H1 (cell line): ENCODE results near the gene HSF5. TPM values are rescaled to one million over a fixed set of nuclear protein-coding genes. Genes with fewer than 3 reads are reported as not detected.

Experiments
- CTCF ChIA-PET: fragments of 300-600 bp; sonication (Branson Sonifier 250); formaldehyde crosslinking; loops from one replicate; lab custom pipeline; 2021; ENCODE audit not compliant: partially characterized antibody; lab: Charles Lee
- POLR2A ChIA-PET: fragments of 300-600 bp; sonication (Branson Sonifier 250); formaldehyde crosslinking; loops from one replicate; lab custom pipeline; 2021; ENCODE audit warnings: inconsistent platforms; ENCODE audit not compliant: partially characterized antibody; lab: Charles Lee
- DNase-seq, 2 experiments: peaks; one replicate each; pipeline versions ENCODE4 v3.0.0 to v3.0.0-alpha.2; 2010 to 2022; ENCODE audit warnings: low spot score in 2 of 2, low read depth in 1 of 2, mixed read lengths in 1 of 2
- FAIRE-seq: peaks from 2 replicates; lab custom pipeline; 2011; peaks lifted over from hg19 to GRCh38; lab: Jason Lieb, UNC
- H2AFZ ChIP-seq: 2 replicates; pipeline ENCODE4 v1.8.1; 2012; ENCODE audit warnings: low read length, inconsistent platforms
- H2AK5ac ChIP-seq: 2 replicates; pipeline ENCODE4 v1.6.1; 2013; ENCODE audit warnings: low read depth, low read length
- H2BK120ac ChIP-seq: replicated peaks from 2 replicates; pipeline ENCODE3; 2013; ENCODE audit warnings: low read depth, low read length, inconsistent platforms
- H2BK12ac ChIP-seq: 2 replicates; pipeline ENCODE4 v1.6.1; 2013; ENCODE audit warnings: low read depth, low read length
- H2BK15ac ChIP-seq: 2 replicates; pipeline ENCODE4 v1.6.1; 2013; ENCODE audit warnings: low read length
- H2BK20ac ChIP-seq: 2 replicates; pipeline ENCODE4 v1.6.1; 2013; ENCODE audit warnings: low read length
- H2BK5ac ChIP-seq: 2 replicates; pipeline ENCODE4 v1.6.1; 2013; ENCODE audit warnings: low read depth, low read length
- H3K14ac ChIP-seq: 2 replicates; pipeline ENCODE4 v1.6.1; 2013; ENCODE audit warnings: inconsistent platforms; ENCODE audit not compliant: insufficient read length
- H3K18ac ChIP-seq: 2 replicates; pipeline ENCODE4 v1.6.1; 2013; ENCODE audit warnings: low read length; ENCODE audit errors: extremely low read depth
- H3K23ac ChIP-seq: 2 replicates; pipeline ENCODE4 v1.6.1; 2013; ENCODE audit warnings: inconsistent platforms; ENCODE audit not compliant: insufficient read length
- H3K23me2 ChIP-seq: 2 replicates; pipeline ENCODE4 v1.6.1; 2013; ENCODE audit warnings: low read depth, low read length
- H3K27ac ChIP-seq: 2 replicates; pipeline ENCODE4 v1.6.1; 2011; ENCODE audit warnings: low read depth, low read length, inconsistent platforms
- H3K27me3 ChIP-seq, 4 experiments: replicated peaks in 1 of 4; 1 replicate in 1 of 4; 2 replicates in 3 of 4; pipeline versions ENCODE4 v1.6.1 to v1.8.1; 2011 to 2013; ENCODE audit warnings: low read length in 3 of 4, mild to moderate bottlenecking in 3 of 4, inconsistent platforms in 2 of 4, mixed read lengths in 2 of 4, moderate library complexity in 1 of 4; ENCODE audit not compliant: control insufficient read depth in 3 of 4, insufficient read depth in 3 of 4; ENCODE audit errors: extremely low read depth in 1 of 4
- H3K36me3 ChIP-seq, 4 experiments: 2 replicates each; pipeline versions ENCODE4 v1.6.1 to v1.8.1; 2011 to 2013; ENCODE audit warnings: mild to moderate bottlenecking in 4 of 4, low read length in 3 of 4, moderate library complexity in 2 of 4, control low read depth in 1 of 4, inconsistent platforms in 1 of 4; ENCODE audit not compliant: insufficient read depth in 4 of 4, control insufficient read depth in 2 of 4
- H3K4ac ChIP-seq: replicated peaks from 2 replicates; pipeline ENCODE3; 2013; ENCODE audit warnings: low read length, low read depth, mixed read lengths, inconsistent platforms; ENCODE audit not compliant: insufficient read length
- H3K4me1 ChIP-seq, 4 experiments: replicated peaks in 1 of 4; 1 replicate in 1 of 4; 2 replicates in 3 of 4; pipeline versions ENCODE4 v1.6.1 to v1.8.1; 2011 to 2013; ENCODE audit warnings: low read length in 3 of 4, inconsistent platforms in 2 of 4, mixed read lengths in 1 of 4; ENCODE audit not compliant: insufficient read depth in 4 of 4, control insufficient read depth in 3 of 4
- H3K4me2 ChIP-seq, 2 experiments: 2 replicates each; pipeline versions ENCODE4 v1.6.1 to v1.8.1; 2011 to 2013; ENCODE audit warnings: low read depth in 2 of 2, low read length in 2 of 2, control low read depth in 1 of 2, inconsistent platforms in 1 of 2, mild to moderate bottlenecking in 1 of 2; ENCODE audit not compliant: insufficient read depth in 1 of 2
- H3K4me3 ChIP-seq, 4 experiments: fragments of 200-600, 300-600 bp in 1 of 4; sonication (generic), shearing (Covaris generic), sonication (Bioruptor Twin) in 1 of 4; 2 replicates each; pipeline versions ENCODE4 v1.5.1 to v1.8.1; 2011 to 2016; ENCODE audit warnings: low read length in 4 of 4, low read depth in 3 of 4, control low read depth in 2 of 4, inconsistent platforms in 2 of 4, mild to moderate bottlenecking in 2 of 4, mixed read lengths in 1 of 4, moderate library complexity in 1 of 4; ENCODE audit not compliant: insufficient read depth in 2 of 4; ENCODE audit errors: extremely low read depth in 1 of 4
- H3K56ac ChIP-seq: replicated peaks from 2 replicates; pipeline ENCODE3; 2013; ENCODE audit warnings: low read depth, mild to moderate bottlenecking, mixed read lengths, low read length, inconsistent platforms; ENCODE audit not compliant: insufficient read length
- H3K79me1 ChIP-seq: 2 replicates; pipeline ENCODE4 v1.6.1; 2013; ENCODE audit warnings: low read depth, low read length, control low read depth
- H3K79me2 ChIP-seq, 2 experiments: 2 replicates each; pipeline versions ENCODE4 v1.6.1 to v1.8.1; 2012 to 2013; ENCODE audit warnings: low read length in 2 of 2, mild to moderate bottlenecking in 2 of 2, inconsistent platforms in 1 of 2; ENCODE audit not compliant: insufficient read depth in 2 of 2, control insufficient read depth in 1 of 2
- H3K9ac ChIP-seq, 4 experiments: replicated peaks in 1 of 4; 1 replicate in 1 of 4; 2 replicates in 3 of 4; pipeline versions ENCODE4 v1.6.1 to v1.8.1; 2011 to 2013; ENCODE audit warnings: low read depth in 3 of 4, low read length in 3 of 4, control low read depth in 2 of 4, mild to moderate bottlenecking in 2 of 4, moderate library complexity in 2 of 4, inconsistent platforms in 1 of 4; ENCODE audit errors: extremely low read depth in 1 of 4
- H3K9me3 ChIP-seq, 2 experiments: 2 replicates each; pipeline versions ENCODE4 v1.6.1 to v1.8.1; 2012 to 2013; ENCODE audit warnings: mild to moderate bottlenecking in 2 of 2, moderate library complexity in 2 of 2, control low read depth in 1 of 2, inconsistent platforms in 1 of 2, low read depth in 1 of 2, low read length in 1 of 2, mixed read lengths in 1 of 2; ENCODE audit not compliant: insufficient read depth in 2 of 2
- H4K20me1 ChIP-seq, 2 experiments: replicated peaks in 1 of 2; 2 replicates each; pipeline versions ENCODE3 to v1.8.1; 2011 to 2013; ENCODE audit warnings: inconsistent platforms in 2 of 2, low read length in 2 of 2, mild to moderate bottlenecking in 1 of 2; ENCODE audit not compliant: insufficient read depth in 2 of 2, control insufficient read depth in 1 of 2
- H4K5ac ChIP-seq: 2 replicates; pipeline ENCODE4 v1.6.1; 2013; ENCODE audit warnings: low read length, low read depth, mixed read lengths, inconsistent platforms; ENCODE audit not compliant: insufficient read length
- H4K8ac ChIP-seq: 2 replicates; pipeline ENCODE4 v1.8.0; 2013; ENCODE audit warnings: mild to moderate bottlenecking, moderate library complexity, low read length, inconsistent platforms; ENCODE audit not compliant: insufficient read depth; ENCODE audit errors: extremely low read depth
- H4K91ac ChIP-seq: replicated peaks from 2 replicates; pipeline ENCODE3; 2013; ENCODE audit warnings: low read length, mixed read lengths, inconsistent platforms; ENCODE audit not compliant: insufficient read length
- CEBPB ChIP-seq: IDR thresholded peaks from 2 replicates; pipeline ENCODE4 v1.6.1; 2012; ENCODE audit warnings: low read depth, low read length
- CTBP2 ChIP-seq: IDR thresholded peaks from 2 replicates; pipeline ENCODE4 v1.7.0; 2011; ENCODE audit warnings: borderline replicate concordance, mild to moderate bottlenecking, moderate library complexity, mixed read lengths, low read length; ENCODE audit not compliant: insufficient read depth, insufficient read length
- HDAC2 ChIP-seq, 2 experiments: fragments of 300-600 bp in 1 of 2; sonication (generic) in 1 of 2; IDR thresholded peaks; 2 replicates each; pipeline ENCODE4 v1.6.1; 2011 to 2012; ENCODE audit warnings: low read depth in 2 of 2, low read length in 2 of 2, mild to moderate bottlenecking in 2 of 2, moderate library complexity in 2 of 2, borderline replicate concordance in 1 of 2, inconsistent platforms in 1 of 2
- POLR2AphosphoS5 ChIP-seq: IDR thresholded peaks from 2 replicates; pipeline ENCODE4 v1.6.1; 2011; ENCODE audit warnings: low read depth, low read length
- RAD21 ChIP-seq, 2 experiments: IDR thresholded peaks in 1 of 2; conservative IDR thresholded peaks in 1 of 2; 2 replicates each; pipeline ENCODE4 v1.6.1; 2011; ENCODE audit warnings: low read depth in 2 of 2, low read length in 2 of 2, improper control_type of control experiment in 1 of 2, inconsistent platforms in 1 of 2, mild to moderate bottlenecking in 1 of 2, moderate library complexity in 1 of 2
- RBBP5 ChIP-seq: IDR thresholded peaks from 2 replicates; pipeline ENCODE4 v1.7.1; 2012; ENCODE audit warnings: low read depth, mild to moderate bottlenecking, inconsistent platforms, low read length, moderate library complexity, borderline replicate concordance
- SIX5 ChIP-seq: IDR thresholded peaks from 2 replicates; pipeline ENCODE4 v1.6.1; 2011; ENCODE audit warnings: mild to moderate bottlenecking, low read depth, low read length
- SUZ12 ChIP-seq: fragments of 200-600 bp; sonication (generic); IDR thresholded peaks from 2 replicates; pipeline ENCODE4 v1.6.1; 2012; ENCODE audit warnings: mild to moderate bottlenecking, inconsistent platforms, low read length, moderate library complexity, mixed read lengths
- TAF1 ChIP-seq: IDR thresholded peaks from 2 replicates; pipeline ENCODE4 v1.6.1; 2011; ENCODE audit warnings: mild to moderate bottlenecking, low read depth, low read length
- WGBS, 2 experiments: shearing (Covaris generic) in 1 of 2; methylation state at CpG; one replicate each; pipeline versions ENCODE4 v1.1.6 to v1.1.7; 2013 to 2015; ENCODE audit warnings: low lambda C conversion rate in 2 of 2, mixed read lengths in 2 of 2, inconsistent platforms in 1 of 2, low coverage in 1 of 2, missing lambda C conversion rate in 1 of 2; ENCODE audit not compliant: insufficient replicate concordance in 2 of 2, insufficient coverage in 1 of 2, insufficient read length in 1 of 2; ENCODE audit errors: extremely low coverage in 1 of 2, missing lambda C conversion rate in 1 of 2; 5-methylcytosine and 5-hydroxymethylcytosine counted together
- polyA plus RNA-seq, 7 experiments: library from polyadenylated mRNA; depleted of rRNA in 3 of 7; stranded (reverse) in 5 of 7; unstranded in 2 of 7; fragments of >200 nt in 5 of 7; fragments of 200-250 nt in 2 of 7; gene quantifications; 1 replicate in 5 of 7; 2 replicates in 1 of 7; 4 replicates in 1 of 7; pipeline versions ENCODE4 v1.2.1 to v1.2.3, GENCODE V29; 2011 to 2013; ENCODE audit warnings: missing spikeins in 2 of 7, mixed read lengths in 2 of 7
- total RNA-seq: library from RNA; stranded (reverse); fragmentation: NEBNext Ultra II Directional; extraction: Animal tissue kit (Norgen Biotek cat#: 25700); gene quantifications from 2 replicates; pipeline ENCODE4 v1.2.1, GENCODE V29; 2021

The HSF5 gene
- total and polyA plus RNA-seq, 2 of the 8 experiments (the other 6 are each of a cell fraction or from before 2014, with no cell fraction given): not detected

- no peak overlapping the region for H2AK5ac ChIP-seq
- no peak overlapping the region for H3K4me3 ChIP-seq
- H3K27ac ChIP-seq: no peak overlapping the region
- CTCF ChIA-PET: interaction anchor here (0.6 to 1.3 kb wide), 5 partner anchors 22 to 599 kb away, joined by 3 read pairs; no protein-coding TSS in a partner anchor
- no peak overlapping the region for H2BK5ac ChIP-seq
- H3K27me3 ChIP-seq: no peaks in the 10 kb centered on the region
- H3K14ac ChIP-seq: no peak overlapping the region
- WGBS, 2 experiments: 91 to 100% methylated on average over 1 to 5 of the region's 6 CpGs
- no peaks in the 10 kb centered on the region for H3K9me3 ChIP-seq
- H2BK15ac ChIP-seq: no peak overlapping the region
- H4K8ac ChIP-seq: no peak overlapping the region
- H3K23me2 ChIP-seq: no peaks in the 10 kb centered on the region
- H2BK20ac ChIP-seq: no peak overlapping the region
- H2BK12ac ChIP-seq: no peak overlapping the region
- H3K18ac ChIP-seq: no peak overlapping the region
- no peaks in the 10 kb centered on the region for H3K79me2 ChIP-seq
- no peak overlapping the region for H3K4me2 ChIP-seq
- H4K20me1 ChIP-seq: peaks cover 2 to 6% of the 10 kb centered on the region in 2 experiments
- no peak for FAIRE-seq
- H3K23ac ChIP-seq: no peak overlapping the region
- POLR2A ChIA-PET: interaction anchor here (1.0 kb wide), 1 partner anchor 8 kb away, joined by 3 read pairs; no protein-coding TSS in a partner anchor
- H2BK120ac ChIP-seq: no peak overlapping the region
- no peak overlapping the region for H3K4ac ChIP-seq
- H4K5ac ChIP-seq: no peak overlapping the region
- no peak overlapping the region for H2AFZ ChIP-seq
- peaks cover 29 to 67% (median 53%) of the 10 kb centered on the region in 4 experiments for H3K36me3 ChIP-seq
- no peaks in the 10 kb centered on the region; the same call in 1 of the 2 replicates for H3K79me1 ChIP-seq
- no peaks in the 10 kb centered on the region for H3K4me1 ChIP-seq
- H3K56ac ChIP-seq: no peak overlapping the region
- TF ChIP-seq TAF1 (no peak), SIX5 (no peak), CEBPB (no peak), RBBP5 (no peak), SUZ12 (no peak), HDAC2 (IDR thresholded peaks at IDR 0.05; ENCODE audit: borderline replicate concordance in 1 of 2, low read depth in 2 of 2, low read length in 2 of 2) (no peak), CTBP2 (no peak), POLR2AphosphoS5 (no peak), RAD21 (IDR thresholded peaks at IDR 0.05 in 1 of 2, conservative IDR thresholded peaks at IDR 0.05 in 1 of 2; ENCODE audit: low read depth in 2 of 2, low read length in 2 of 2) (no peak)
- TF ChIP-seq, all 59 proteins: peak for 0
- no peak overlapping the region for H4K91ac ChIP-seq
- no peak for DNase-seq
- H3K9ac ChIP-seq: no peak overlapping the region
Measured at GRCh38 chr17:58498177-58498828, 10.1 kb upstream of the HSF5 start.
